ENCODE data around the gene NAA80.
A peak's percentile ranks its signal among the peaks of the same experiment; 100 is the strongest.

NAA80 gene

GRCh38 chr3:50298836-50299637, at the start of gene NAA80, which contains the start of gene HYAL3:
Gene NAA80, minus strand, starts transcription at chr3:50299405. Its CDS starts 1,942 bp downstream, at chr3:50297463.
Gene HYAL3, minus strand, starts transcription at chr3:50299405. Its CDS starts 3,803 bp downstream, at chr3:50295602.
- Mint-ChIP-seq H3K9me3 (no peaks in the 10 kb centered on the region), H3K4me3 (peak within 1 kb of the TSS; percentile 99), H3K27me3 (no peaks in the 10 kb centered on the region), H3K36me3 (ENCODE audit: low read depth) (no peaks in the 10 kb centered on the region), H3K4me1 (ENCODE audit: low read depth) (peaks cover 22% of the 10 kb centered on the region), H3K27ac (peak within 1 kb of the TSS; percentile 99)

GRCh38 chr3:50347187-50347813, 48.1 kb upstream of the NAA80 start:
- Mint-ChIP-seq H3K27ac (no peak overlapping the region), H3K9me3 (no peaks in the 10 kb centered on the region), H3K27me3 (no peaks in the 10 kb centered on the region), H3K4me3 (no peak overlapping the region), H3K4me1 (ENCODE audit: low read depth) (peaks cover 67% of the 10 kb centered on the region), H3K36me3 (ENCODE audit: low read depth) (peaks cover 17% of the 10 kb centered on the region)

GRCh38 chr3:50345586-50346234, 46.5 kb upstream of the NAA80 start, which contains the start of gene ZMYND10:
Gene ZMYND10, minus strand, starts transcription at chr3:50345732. Its CDS starts 153 bp downstream, at chr3:50345579.
- peak within 1 kb of the TSS; percentile 9 for H3K27ac Mint-ChIP-seq

GRCh38 chr3:50345008-50345407, 45.8 kb upstream of the NAA80 start:
- H3K9me3 Mint-ChIP-seq = no peaks in the 10 kb centered on the region
- peaks cover 14% of the 10 kb centered on the region for H3K36me3 Mint-ChIP-seq (ENCODE audit: low read depth)
- H3K4me3 Mint-ChIP-seq = peak overlapping the region; percentile 23
- no peak overlapping the region for H3K27ac Mint-ChIP-seq
- H3K27me3 Mint-ChIP-seq = no peaks in the 10 kb centered on the region
- H3K4me1 Mint-ChIP-seq (ENCODE audit: low read depth) = peaks cover 65% of the 10 kb centered on the region

More at GRCh38 chr3:50345586-50346234, 46.5 kb upstream of the NAA80 start, which contains the start of gene ZMYND10:
- H3K4me3 Mint-ChIP-seq = peak within 1 kb of the TSS; percentile 47
- H3K4me1 Mint-ChIP-seq (ENCODE audit: low read depth) = peaks cover 68% of the 10 kb centered on the region
- H3K27me3 Mint-ChIP-seq = no peaks in the 10 kb centered on the region
- H3K36me3 Mint-ChIP-seq (ENCODE audit: low read depth) = peaks cover 17% of the 10 kb centered on the region
- H3K9me3 Mint-ChIP-seq = no peaks in the 10 kb centered on the region

- Mint-ChIP-seq H3K27me3 (no peaks in the 10 kb centered on the region), H3K4me1 (ENCODE audit: low read depth) (peaks cover 63% of the 10 kb centered on the region), H3K4me3 (no peak overlapping the region), H3K36me3 (ENCODE audit: low read depth) (peaks cover 22% of the 10 kb centered on the region), H3K27ac (no peak overlapping the region), H3K9me3 (no peaks in the 10 kb centered on the region)
Measured at GRCh38 chr3:50342813-50343633, 43.8 kb upstream of the NAA80 start.

- Mint-ChIP-seq H3K27me3 (no peaks in the 10 kb centered on the region), H3K4me1 (ENCODE audit: low read depth) (peaks cover 54% of the 10 kb centered on the region), H3K36me3 (ENCODE audit: low read depth) (peaks cover 17% of the 10 kb centered on the region), H3K9me3 (no peaks in the 10 kb centered on the region), H3K27ac (no peak overlapping the region), H3K4me3 (peak overlapping the region; percentile 13)
Measured at GRCh38 chr3:50341996-50342650, 42.9 kb upstream of the NAA80 start.

- Mint-ChIP-seq H3K27ac (peak overlapping the region; percentile 88), H3K4me1 (ENCODE audit: low read depth) (peaks cover 51% of the 10 kb centered on the region)
Measured at GRCh38 chr3:50341537-50341936, 42.3 kb upstream of the NAA80 start.

GRCh38 chr3:50340448-50341329, 41.5 kb upstream of the NAA80 start, which contains the start of gene RASSF1:
Gene RASSF1, minus strand, starts transcription at chr3:50340836. Its CDS starts 31 bp downstream, at chr3:50340805.
- peaks cover 28% of the 10 kb centered on the region for H3K36me3 Mint-ChIP-seq (ENCODE audit: low read depth)
- peaks cover 51% of the 10 kb centered on the region for H3K4me1 Mint-ChIP-seq (ENCODE audit: low read depth)
- peak within 1 kb of the TSS; percentile 90 for H3K4me3 Mint-ChIP-seq
- no peaks in the 10 kb centered on the region for H3K9me3 Mint-ChIP-seq
- H3K27me3 Mint-ChIP-seq = no peaks in the 10 kb centered on the region
- H3K27ac Mint-ChIP-seq = peak within 1 kb of the TSS; percentile 88

More at GRCh38 chr3:50341537-50341936, 42.3 kb upstream of the NAA80 start:
- Mint-ChIP-seq H3K36me3 (ENCODE audit: low read depth) (peaks cover 19% of the 10 kb centered on the region), H3K4me3 (peak overlapping the region; percentile 90), H3K9me3 (no peaks in the 10 kb centered on the region), H3K27me3 (no peaks in the 10 kb centered on the region)

GRCh38 chr3:50340147-50340447, 40.9 kb upstream of the NAA80 start:
- Mint-ChIP-seq H3K9me3 (no peaks in the 10 kb centered on the region), H3K4me3 (peak overlapping the region; percentile 90), H3K27ac (peak overlapping the region; percentile 88), H3K36me3 (ENCODE audit: low read depth) (peaks cover 34% of the 10 kb centered on the region), H3K4me1 (ENCODE audit: low read depth) (peaks cover 53% of the 10 kb centered on the region), H3K27me3 (no peaks in the 10 kb centered on the region)

- Mint-ChIP-seq H3K4me1 (ENCODE audit: low read depth) (peaks cover 58% of the 10 kb centered on the region), H3K9me3 (no peaks in the 10 kb centered on the region), H3K4me3 (peak overlapping the region; percentile 90), H3K27ac (peak overlapping the region; percentile 88), H3K36me3 (ENCODE audit: low read depth) (peaks cover 36% of the 10 kb centered on the region), H3K27me3 (no peaks in the 10 kb centered on the region)
Measured at GRCh38 chr3:50339485-50340146, 40.4 kb upstream of the NAA80 start.

- Mint-ChIP-seq H3K27ac (peak overlapping the region; percentile 88), H3K4me3 (peak overlapping the region; percentile 90), H3K4me1 (ENCODE audit: low read depth) (peaks cover 62% of the 10 kb centered on the region), H3K27me3 (no peaks in the 10 kb centered on the region), H3K9me3 (no peaks in the 10 kb centered on the region), H3K36me3 (ENCODE audit: low read depth) (peaks cover 42% of the 10 kb centered on the region)
Measured at GRCh38 chr3:50338965-50339364, 39.8 kb upstream of the NAA80 start.

GRCh38 chr3:50337175-50337861, 38.1 kb upstream of the NAA80 start:
- H3K4me3 Mint-ChIP-seq = peak overlapping the region; percentile 90
- peak overlapping the region; percentile 88 for H3K27ac Mint-ChIP-seq
- peaks cover 67% of the 10 kb centered on the region for H3K4me1 Mint-ChIP-seq (ENCODE audit: low read depth)
- peaks cover 48% of the 10 kb centered on the region for H3K36me3 Mint-ChIP-seq (ENCODE audit: low read depth)
- no peaks in the 10 kb centered on the region for H3K27me3 Mint-ChIP-seq
- no peaks in the 10 kb centered on the region for H3K9me3 Mint-ChIP-seq
